GM12878 (cell line): ENCODE results near the gene DNAJB14. TPM values are rescaled to one million over a fixed set of nuclear protein-coding genes. Genes with fewer than 3 reads are reported as not detected.

Experiments
- ATAC-seq: fragments of 200-7000 bp; cut with Tn5 transposase; 3 replicates; pipeline ENCODE4 v1.9.1; 2020; ENCODE audit warnings: mild to moderate bottlenecking, moderate library complexity
- BruUV-seq: library from RNA; stranded (reverse); fragments of 400-500 nt; replicated peaks from 2 replicates; lab custom pipeline; 2021; lab: Mats Ljungman, UMichigan
- CTCF ChIA-PET: fragments of 300-600 bp; sonication (Branson Sonifier 250); formaldehyde crosslinking; extraction: SDS; loops from one replicate; lab custom pipeline; 2021; ENCODE audit warnings: inconsistent platforms; lab: Yijun Ruan, JAX
- POLR2A ChIA-PET: fragments of 350-600 bp; formaldehyde crosslinking; extraction: SDS; loops from one replicate; lab custom pipeline; 2021; ENCODE audit warnings: inconsistent platforms; lab: Charles Lee
- RAD21 ChIA-PET: fragments of 300-600 bp; sonication (Branson Sonifier 250); formaldehyde crosslinking; loops from one replicate; lab custom pipeline; 2023; ENCODE audit warnings: antibody characterized with exemption; ENCODE audit not compliant: unreplicated experiment; lab: Charles Lee
- SMC1A ChIA-PET: fragments of 300-600 bp; sonication (Branson Sonifier 250); formaldehyde crosslinking; loops from one replicate; lab custom pipeline; 2023; ENCODE audit not compliant: unreplicated experiment, uncharacterized antibody; lab: Charles Lee
- DNase-seq: peaks from one replicate; pipeline ENCODE4 v3.0.0-alpha.2; 2011; ENCODE audit warnings: low read depth, low spot score
- FAIRE-seq: peaks from 3 replicates; lab custom pipeline; 2011; peaks lifted over from hg19 to GRCh38; lab: Jason Lieb, UNC
- H2AFZ ChIP-seq: 2 replicates; pipeline ENCODE4 v1.6.0; 2011; ENCODE audit warnings: low read depth, low read length, control low read depth; ENCODE audit not compliant: control insufficient read depth
- H3K27ac ChIP-seq: 2 replicates; pipeline ENCODE4 v1.5.1; 2011; ENCODE audit warnings: control low read depth; ENCODE audit not compliant: control insufficient read depth, insufficient read depth
- H3K27me3 ChIP-seq, 2 experiments: replicated peaks in 1 of 2; 2 replicates each; pipeline versions ENCODE4 v1.6.0 to v1.6.1; 2011; ENCODE audit warnings: low read length in 1 of 2; ENCODE audit not compliant: control insufficient read depth in 2 of 2, insufficient read depth in 2 of 2
- H3K36me3 ChIP-seq, 2 experiments: 2 replicates each; pipeline ENCODE4 v1.5.1; 2011; ENCODE audit warnings: low read length in 1 of 2; ENCODE audit not compliant: control insufficient read depth in 2 of 2, insufficient read depth in 2 of 2
- H3K4me1 ChIP-seq: 2 replicates; pipeline ENCODE4 v1.6.1; 2011; ENCODE audit warnings: mild to moderate bottlenecking, low read length, moderate library complexity, mixed read lengths; ENCODE audit not compliant: control insufficient read depth, insufficient read depth
- H3K4me2 ChIP-seq: 2 replicates; pipeline ENCODE4 v1.6.0; 2011; ENCODE audit warnings: control low read depth; ENCODE audit not compliant: control insufficient read depth, insufficient read depth
- H3K4me3 ChIP-seq: fragments of 200-600 bp; sonication (generic); 2 replicates; pipeline ENCODE4 v1.5.1; 2016
- H3K79me2 ChIP-seq: 2 replicates; pipeline ENCODE4 v1.6.0; 2011; ENCODE audit warnings: low read length; ENCODE audit not compliant: control insufficient read depth, insufficient read depth
- H3K9ac ChIP-seq: 2 replicates; pipeline ENCODE4 v1.8.0; 2011; ENCODE audit warnings: low read length, control low read depth, mixed read lengths; ENCODE audit not compliant: control insufficient read depth, insufficient read depth
- H3K9me3 ChIP-seq: replicated peaks from 3 replicates; pipeline ENCODE4 v1.5.1; 2011; ENCODE audit warnings: mild to moderate bottlenecking, low read length; ENCODE audit not compliant: control insufficient read depth, insufficient read depth
- H4K20me1 ChIP-seq: 2 replicates; pipeline ENCODE4 v1.6.0; 2011; ENCODE audit not compliant: control insufficient read depth, insufficient read depth
- ATF7 ChIP-seq: fragments of 450-650 bp; IDR thresholded peaks from 2 replicates; pipeline ENCODE4 v1.6.1; 2016; ENCODE audit warnings: low read depth, mild to moderate bottlenecking
- BHLHE40 ChIP-seq, 2 experiments: fragments of 450-650 bp in 1 of 2; IDR thresholded peaks; 2 replicates each; pipeline ENCODE4 v1.6.1; 2011 to 2017; ENCODE audit warnings: low read depth in 2 of 2, borderline replicate concordance in 1 of 2, improper control_type of control experiment in 1 of 2, low read length in 1 of 2, mild to moderate bottlenecking in 1 of 2
- BMI1 ChIP-seq: fragments of 450-650 bp; IDR thresholded peaks from 2 replicates; pipeline ENCODE4 v1.6.1; 2016; ENCODE audit warnings: mild to moderate bottlenecking, moderate library complexity, borderline replicate concordance
- CEBPZ ChIP-seq: fragments of 150-350 bp; IDR thresholded peaks from 2 replicates; pipeline ENCODE4 v1.6.1; 2016; ENCODE audit warnings: low read depth, low read length
- E4F1 ChIP-seq: fragments of 450-650 bp; IDR thresholded peaks from 2 replicates; pipeline ENCODE4 v1.6.1; 2018; ENCODE audit warnings: borderline replicate concordance, mild to moderate bottlenecking; ENCODE audit not compliant: partially characterized antibody
- GABPA ChIP-seq: IDR thresholded peaks from 2 replicates; pipeline ENCODE4 v1.6.1; 2014; ENCODE audit warnings: antibody characterized with exemption, low read depth, mild to moderate bottlenecking, inconsistent platforms
- JUND ChIP-seq: IDR thresholded peaks from 2 replicates; pipeline ENCODE4 v1.6.1; 2012; ENCODE audit warnings: low read depth, mild to moderate bottlenecking, low read length, improper control_type of control experiment, moderate library complexity
- MTA3 ChIP-seq: IDR thresholded peaks from 2 replicates; pipeline ENCODE4 v1.6.1; 2012; ENCODE audit warnings: low read length, inconsistent platforms, borderline replicate concordance
- NKRF ChIP-seq: fragments of 450-650 bp; conservative IDR thresholded peaks from 2 replicates; pipeline ENCODE4 v1.6.1; 2017; ENCODE audit warnings: mild to moderate bottlenecking, moderate library complexity
- POLR2AphosphoS2 ChIP-seq: IDR thresholded peaks from 2 replicates; pipeline ENCODE4 v1.6.1; 2011; ENCODE audit warnings: low read depth, mild to moderate bottlenecking, low read length, improper control_type of control experiment, moderate library complexity
- SIN3A ChIP-seq: IDR thresholded peaks from 2 replicates; pipeline ENCODE4 v1.6.1; 2012; ENCODE audit warnings: low read depth, low read length, improper control_type of control experiment
- ZBTB33 ChIP-seq: fragments of 450-650 bp; IDR thresholded peaks from 2 replicates; pipeline ENCODE4 v1.6.1; 2017; ENCODE audit warnings: mild to moderate bottlenecking
- ZNF622 ChIP-seq: fragments of 450-650 bp; IDR thresholded peaks from 2 replicates; pipeline ENCODE4 v1.6.1; 2017; ENCODE audit warnings: mild to moderate bottlenecking, inconsistent platforms
- WGBS: methylation state at CpG from one replicate; pipeline ENCODE4 v1.1.6; 2016; ENCODE audit warnings: low lambda C conversion rate; ENCODE audit not compliant: insufficient replicate concordance, insufficient coverage; ENCODE audit errors: missing lambda C conversion rate; 5-methylcytosine and 5-hydroxymethylcytosine counted together
- in situ Hi-C: fragments of 300-500 bp; cut with MboI; formaldehyde crosslinking; loops from 9 replicates; pipeline ENCODE4 v1.14.3; 2018; ENCODE audit warnings: mixed read lengths
- intact Hi-C: fragments of 100-400 bp; cut with micrococcal nuclease; formaldehyde crosslinking; loops from one replicate; pipeline ENCODE4 v1.14.2; 2022; ENCODE audit not compliant: unreplicated experiment
- polyA plus RNA-seq, 11 experiments: library from polyadenylated mRNA; depleted of rRNA in 4 of 11; unstranded in 6 of 11; stranded (reverse) in 5 of 11; fragments of >200 nt; fragmentation: Nextera tagmentation in 4 of 11; fragmentation: Illumina TruSeq in 1 of 11; extraction: Ambion mirVana in 4 of 11; extraction: Trizol in 1 of 11; gene quantifications; 1 replicate in 1 of 11; 2 replicates in 10 of 11; pipeline versions ENCODE4 v1.2.1 to v1.2.3, GENCODE V29; 2011 to 2016; ENCODE audit warnings: inconsistent platforms in 2 of 11, missing spikeins in 2 of 11, low read depth in 1 of 11
- total RNA-seq, 4 experiments: library from RNA; depleted of rRNA in 3 of 4; stranded (reverse); fragments of >200 nt in 3 of 4; fragmentation: Illumina TruSeq in 1 of 4; extraction: Trizol in 1 of 4; gene quantifications; 2 replicates each; pipeline versions ENCODE4 v1.2.1 to v1.2.3, GENCODE V29; 2013 to 2021

Gene DNAJB14
- total and polyA plus RNA-seq, 10 of the 15 experiments (the other 5 are each of a cell fraction or from before 2014, with no cell fraction given), result 9.5 to 49.2 (median 27.8) TPM

- intact Hi-C loops (no loop called here), in situ Hi-C loops (no loop called here)
- WGBS, result 0% methylated on average over 3 of the region's 3 CpGs
- no peak for DNase-seq
- no TSS peak for BruUV-seq
- H3K27ac ChIP-seq, result no peak overlapping the region
- no peaks in the 10 kb centered on the region for H3K9me3 ChIP-seq
- no peak overlapping the region for H3K4me2 ChIP-seq
- no peaks in the 10 kb centered on the region for H3K79me2 ChIP-seq
- no peaks in the 10 kb centered on the region for H3K27me3 ChIP-seq
- no peaks in the 10 kb centered on the region for H3K36me3 ChIP-seq
- RAD21 ChIA-PET, result no interaction called here
- no peak overlapping the region; the same call in 1 of the 2 replicates for H2AFZ ChIP-seq
- H3K4me3 ChIP-seq, result no peak overlapping the region
- CTCF ChIA-PET, result interaction anchor here (1.3 kb wide), 1 partner anchor 1739 kb away, joined by 3 read pairs; no protein-coding TSS in a partner anchor
- H4K20me1 ChIP-seq, result no peaks in the 10 kb centered on the region
- FAIRE-seq, result no peak
- ATAC-seq, result no peak
- SMC1A ChIA-PET, result no interaction called here
- POLR2A ChIA-PET, result no interaction called here
- no peak overlapping the region for H3K9ac ChIP-seq
- no peaks in the 10 kb centered on the region for H3K4me1 ChIP-seq
- no peak for TF ChIP-seq MTA3
- no peak for TF ChIP-seq E4F1
- no peak for TF ChIP-seq POLR2AphosphoS2
- no peak for TF ChIP-seq NKRF
- no peak for TF ChIP-seq ZNF622
- no peak for TF ChIP-seq CEBPZ
- TF ChIP-seq GABPA, result no peak
- TF ChIP-seq BHLHE40 (IDR thresholded peaks at IDR 0.05; ENCODE audit: borderline replicate concordance in 1 of 2, low read depth in 2 of 2, low read length in 1 of 2), result no peak
- TF ChIP-seq SIN3A, result no peak
- no peak for TF ChIP-seq BMI1
- TF ChIP-seq JUND, result no peak
- TF ChIP-seq ATF7, result no peak
- TF ChIP-seq ZBTB33, result no peak
These were observed 45.3 kb upstream of the DNAJB14 start for GRCh38 chr4:99991741-99992140.
